GM20000 (cell line): Measurements from ENCODE around the gene RSU1.

Experiments
- DNase-seq: peaks from one replicate; pipeline ENCODE4 v3.0.0; 2012; ENCODE audit warnings: low spot score
- CTCF ChIP-seq: IDR thresholded peaks from 2 replicates; pipeline ENCODE4 v1.5.1; 2012; ENCODE audit warnings: mild to moderate bottlenecking, control low read depth; ENCODE audit errors: extremely low read depth, missing control alignments

The RSU1 gene

DNA sequence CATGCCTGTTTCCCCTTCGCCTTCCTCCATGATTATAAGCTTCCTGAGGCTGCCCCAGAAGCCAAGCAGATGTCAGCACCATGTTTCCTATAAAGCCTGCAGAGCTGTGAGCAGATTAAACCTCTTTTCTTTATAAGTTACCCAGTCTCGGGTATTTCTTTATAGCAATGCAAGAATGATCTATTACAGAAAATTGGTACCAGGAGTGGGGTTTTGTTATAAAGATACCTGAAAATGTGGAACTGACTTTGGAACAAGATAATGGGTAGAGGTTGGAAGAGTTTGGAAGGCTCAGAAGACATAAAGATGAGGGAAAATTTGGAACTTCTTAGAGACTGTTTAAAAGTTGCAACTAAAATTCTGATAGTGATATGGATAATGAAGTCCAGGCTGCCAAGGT is 4.8 kb upstream of the RSU1 start:
- DNase-seq = no peak
- TF ChIP-seq CTCF = no peak

GRCh38 chr10:16820421-16820820 is 3.2 kb upstream of the RSU1 start:
- no peak for TF ChIP-seq CTCF
- no peak for DNase-seq

GRCh38 chr10:16820018-16820417 is 2.8 kb upstream of the RSU1 start:
- DNase-seq = no peak
- TF ChIP-seq CTCF = no peak

DNA sequence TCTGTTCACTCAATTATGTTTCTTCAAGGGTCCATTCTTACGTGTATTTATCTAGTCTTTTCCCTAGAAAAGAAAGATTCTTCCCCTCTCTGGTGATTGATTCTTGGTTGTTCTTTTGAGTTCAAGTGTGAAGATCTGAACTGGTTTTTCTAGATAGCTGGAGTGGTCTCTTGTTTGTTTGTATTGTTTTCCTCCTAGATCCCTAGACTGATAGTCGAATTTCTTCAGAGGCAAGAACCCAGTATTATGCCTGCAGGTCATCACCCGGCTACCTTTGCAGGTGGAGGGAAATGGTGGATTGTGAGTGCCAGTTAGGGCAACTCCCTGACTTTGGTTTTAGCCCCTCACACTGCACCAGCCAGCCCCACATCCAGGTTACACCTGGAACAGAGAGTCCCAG is 2.2 kb upstream of the RSU1 start:
- no peak for TF ChIP-seq CTCF

GRCh38 chr10:16819026-16819425 is 1.8 kb upstream of the RSU1 start:
- TF ChIP-seq CTCF = no peak

More for the DNA sequence above, 2.2 kb upstream of the RSU1 start:
- no peak for DNase-seq

DNA sequence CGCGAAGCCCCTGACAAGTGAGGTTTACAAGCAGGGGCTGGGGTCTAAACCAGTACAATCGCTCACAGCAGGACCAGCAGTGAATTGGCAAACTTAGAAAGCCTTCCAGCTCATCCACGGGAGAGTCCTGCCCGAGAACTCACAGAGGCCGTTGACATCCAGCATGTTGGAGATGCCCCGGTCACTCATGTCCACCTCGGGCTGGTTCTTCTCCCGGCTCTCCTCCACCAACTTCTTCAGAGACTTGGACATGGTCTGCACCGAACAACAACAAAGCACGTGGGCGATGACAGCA is 447 bp downstream of the RSU1 start:
- TF ChIP-seq CTCF = no peak
- no peak for DNase-seq

More at GRCh38 chr10:16819026-16819425, 1.8 kb upstream of the RSU1 start:
- DNase-seq = no peak

- no peak for TF ChIP-seq CTCF
- no peak for DNase-seq
Observed at GRCh38 chr10:16816171-16816570, 1.1 kb downstream of the RSU1 start.
